Stimulated activated CD4-positive, alpha-beta T cell treated with anti-CD3 and anti-CD28 coated beads, Interleukin-2, amount 100 ng/mL, for 4 hours (primary cell): Measurements from ENCODE around the gene PCDHGB3.
"Not testable (repeated sequence)": the region's sequence is repeated elsewhere in the genome, so short reads cannot be mapped to it uniquely, and the experiment has no call there.

Experiments used
- DNase-seq: peaks from one replicate; pipeline ENCODE4 v3.0.0-alpha.2; 2020; ENCODE audit warnings: low read depth

PCDHGB3 gene

DNA sequence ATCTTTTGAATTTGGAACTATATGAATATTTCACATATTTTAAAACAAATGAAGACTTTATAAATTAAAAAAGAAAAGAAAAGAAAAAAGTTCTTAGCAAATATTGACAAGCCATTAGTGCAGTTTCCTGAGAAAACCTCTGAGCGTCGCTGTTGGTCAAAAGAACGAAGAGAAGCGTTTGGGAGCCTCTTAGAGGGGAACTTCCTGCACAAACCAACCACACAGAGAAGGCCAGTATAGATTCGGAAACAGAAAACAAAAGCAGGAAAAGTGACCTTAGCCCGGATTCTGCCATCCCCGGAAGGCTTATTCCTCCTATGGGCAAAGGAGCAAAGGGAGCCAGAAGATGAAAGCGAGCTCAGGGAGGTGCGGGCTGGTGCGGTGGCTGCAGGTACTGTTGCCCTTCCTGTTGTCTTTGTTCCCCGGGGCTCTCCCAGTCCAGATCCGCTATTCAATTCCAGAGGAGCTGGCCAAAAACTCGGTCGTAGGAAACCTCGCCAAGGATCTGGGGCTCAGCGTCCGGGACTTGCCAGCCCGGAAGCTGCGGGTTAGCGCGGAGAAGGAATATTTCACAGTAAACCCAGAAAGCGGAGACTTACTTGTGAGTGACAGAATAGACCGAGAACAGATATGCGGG is 10.1 kb upstream of the PCDHGB3 start, which contains the start of gene PCDHGB2:
TSS of gene PCDHGB2 (plus strand) at position 205 of the 637 bp plus-strand sequence. CDS start at position 347, 142 bp downstream.
- DNase-seq: no peak

DNA sequence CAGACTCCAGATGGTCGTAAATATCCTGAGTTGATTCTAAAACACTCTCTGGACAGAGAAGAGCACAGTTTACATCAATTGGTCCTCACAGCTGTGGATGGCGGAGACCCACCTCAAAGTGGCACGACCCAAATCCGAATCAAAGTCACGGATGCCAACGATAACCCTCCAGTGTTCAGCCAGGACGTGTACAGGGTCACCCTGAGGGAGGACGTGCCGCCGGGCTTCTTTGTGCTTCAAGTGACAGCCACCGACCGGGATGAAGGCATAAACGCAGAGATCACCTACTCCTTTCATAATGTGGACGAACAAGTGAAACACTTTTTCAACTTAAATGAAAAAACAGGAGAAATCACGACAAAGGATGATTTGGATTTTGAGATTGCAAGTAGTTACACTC is 9.4 kb upstream of the PCDHGB3 start:
- DNase-seq: no peak

DNA sequence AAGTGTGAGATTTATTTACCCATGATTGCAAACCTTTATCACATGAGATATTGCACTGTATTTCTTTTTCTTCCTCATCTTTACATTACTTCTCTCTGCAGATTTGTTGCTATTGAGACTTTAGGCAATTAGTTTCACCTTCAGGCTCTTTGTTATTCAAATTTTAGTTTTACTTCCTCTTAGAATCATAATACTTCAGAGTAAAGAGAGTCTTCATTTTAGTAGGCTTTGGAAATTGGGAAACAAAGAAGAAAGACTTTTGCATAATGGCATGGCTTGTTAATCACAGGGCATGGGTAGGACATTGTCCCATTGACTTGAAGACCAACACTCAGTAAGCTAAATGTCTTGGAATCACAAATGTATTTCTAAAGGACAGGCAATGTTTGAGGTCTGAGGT is 7.3 kb upstream of the PCDHGB3 start:
- no peak for DNase-seq

DNA sequence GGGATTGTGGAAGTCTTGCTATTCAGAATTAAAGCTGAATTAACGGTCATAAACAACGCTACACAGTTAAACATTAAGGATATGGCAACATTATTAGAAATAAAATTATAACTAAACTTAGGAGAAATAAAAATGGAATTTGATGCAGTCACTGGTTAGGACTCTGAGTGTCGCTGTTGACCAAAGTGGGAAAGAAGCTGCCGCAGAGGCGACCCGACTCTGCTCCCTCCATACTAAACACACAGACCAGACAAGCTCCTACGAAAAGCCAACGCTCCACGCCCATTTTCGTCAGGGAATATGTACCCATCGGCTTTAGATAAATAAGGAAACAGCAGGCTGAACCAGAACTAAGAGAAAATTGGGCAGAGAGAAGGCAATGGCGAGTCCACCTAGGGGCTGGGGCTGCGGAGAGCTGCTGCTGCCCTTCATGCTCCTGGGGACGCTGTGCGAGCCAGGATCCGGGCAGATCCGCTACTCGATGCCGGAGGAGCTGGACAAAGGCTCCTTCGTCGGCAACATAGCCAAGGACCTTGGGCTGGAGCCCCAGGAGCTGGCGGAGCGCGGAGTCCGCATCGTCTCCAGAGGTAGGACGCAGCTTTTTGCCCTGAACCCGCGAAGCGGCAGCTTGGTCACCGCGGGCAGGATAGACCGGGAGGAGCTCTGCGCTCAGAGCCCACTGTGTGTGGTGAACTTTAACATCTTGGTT is 5.9 kb upstream of the PCDHGB3 start, which contains the start of gene PCDHGA5:
TSS of gene PCDHGA5 (plus strand) at position 211 of the 709 bp plus-strand sequence. CDS start at position 380, 169 bp downstream.
- DNase-seq: no peak

- DNase-seq: no peak
These were observed 3.8 kb upstream of the PCDHGB3 start for GRCh38 chr5:141366016-141366896.

GRCh38 chr5:141371572-141372475 is 1.8 kb downstream of the PCDHGB3 start:
- DNase-seq: no peak

GRCh38 chr5:141373673-141374317 is 3.8 kb downstream of the PCDHGB3 start, which contains the start of gene PCDHGA6:
TSS of gene PCDHGA6 (plus strand) at chr5:141373891. CDS start at chr5:141374084, 193 bp downstream.
- no peak for DNase-seq

- DNase-seq: no peak
These were observed 4.6 kb downstream of the PCDHGB3 start for GRCh38 chr5:141374627-141375026.

- not testable (repeated sequence) for DNase-seq
These were observed 5.6 kb downstream of the PCDHGB3 start for GRCh38 chr5:141375444-141376155.

DNA sequence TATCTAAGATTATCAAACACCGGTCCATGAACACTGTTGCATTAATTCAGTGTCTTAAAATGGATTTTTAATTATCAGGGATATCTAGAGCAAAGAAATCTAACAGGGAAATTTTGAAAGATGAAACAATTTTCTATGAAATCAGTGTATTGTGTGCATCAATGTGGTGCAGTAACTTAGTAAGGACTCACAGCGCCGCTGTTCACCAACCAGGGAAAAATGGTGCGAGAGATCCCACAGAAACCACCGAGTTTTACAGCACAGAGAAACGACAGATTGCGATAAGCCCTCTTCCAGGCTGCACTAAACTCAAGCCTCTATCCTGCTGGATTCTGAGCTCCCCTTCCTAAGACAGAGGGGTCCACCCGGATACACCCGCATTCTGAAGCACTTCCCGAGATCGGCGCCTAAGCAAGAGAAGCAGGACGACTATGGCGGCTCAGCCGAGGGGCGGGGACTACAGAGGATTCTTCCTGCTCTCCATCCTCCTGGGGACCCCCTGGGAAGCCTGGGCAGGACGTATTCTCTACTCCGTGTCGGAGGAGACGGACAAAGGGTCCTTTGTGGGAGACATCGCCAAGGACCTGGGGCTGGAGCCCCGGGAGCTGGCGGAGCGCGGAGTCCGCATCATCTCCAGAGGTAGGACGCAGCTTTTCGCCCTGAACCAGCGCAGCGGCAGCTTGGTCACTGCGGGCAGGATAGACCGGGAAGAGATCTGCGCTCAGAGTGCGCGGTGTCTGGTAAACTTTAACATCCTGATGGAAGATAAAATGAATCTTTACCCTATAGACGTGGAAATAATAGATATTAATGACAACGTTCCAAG is 12.6 kb downstream of the PCDHGB3 start, which contains the start of gene PCDHGA7:
TSS of gene PCDHGA7 (plus strand) at position 274 of the 826 bp plus-strand sequence. CDS start at position 432, 158 bp downstream.
- no peak for DNase-seq

- no peak for DNase-seq
These were observed 13.3 kb downstream of the PCDHGB3 start for GRCh38 chr5:141383345-141383744.

DNA sequence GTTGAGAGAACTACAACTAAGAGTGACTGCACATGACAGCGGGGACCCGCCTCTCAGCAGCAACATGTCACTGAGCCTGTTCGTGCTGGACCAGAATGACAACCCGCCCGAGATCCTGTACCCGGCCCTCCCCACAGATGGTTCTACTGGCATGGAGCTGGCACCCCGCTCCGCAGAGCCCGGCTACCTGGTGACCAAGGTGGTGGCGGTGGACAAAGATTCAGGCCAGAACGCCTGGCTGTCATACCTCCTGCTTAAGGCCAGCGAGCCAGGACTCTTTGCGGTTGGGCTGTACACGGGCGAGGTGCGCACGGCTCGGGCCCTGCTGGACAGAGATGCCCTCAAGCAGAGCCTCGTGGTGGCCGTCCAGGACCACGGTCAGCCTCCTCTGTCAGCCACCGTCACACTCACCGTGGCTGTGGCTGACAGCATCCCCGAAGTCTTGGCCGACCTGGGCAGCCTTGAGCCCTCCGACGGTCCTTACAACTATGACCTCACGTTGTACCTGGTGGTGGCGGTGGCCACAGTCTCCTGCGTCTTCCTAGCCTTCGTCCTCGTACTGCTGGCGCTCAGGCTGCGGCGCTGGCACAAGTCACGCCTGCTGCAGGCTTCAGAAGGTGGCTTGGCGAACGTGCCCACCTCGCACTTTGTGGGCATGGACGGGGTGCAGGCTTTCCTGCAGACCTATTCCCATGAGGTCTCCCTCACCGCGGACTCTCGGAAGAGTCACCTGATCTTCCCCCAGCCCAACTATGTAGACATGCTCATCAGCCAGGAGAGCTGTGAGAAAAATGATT is 14.6 kb downstream of the PCDHGB3 start:
- DNase-seq: no peak

GRCh38 chr5:141387557-141388311 is 17.7 kb downstream of the PCDHGB3 start, which contains the start of gene PCDHGB4:
TSS of gene PCDHGB4 (plus strand) at chr5:141387698. CDS start at chr5:141387885, 187 bp downstream.
- not testable (repeated sequence) for DNase-seq

DNA sequence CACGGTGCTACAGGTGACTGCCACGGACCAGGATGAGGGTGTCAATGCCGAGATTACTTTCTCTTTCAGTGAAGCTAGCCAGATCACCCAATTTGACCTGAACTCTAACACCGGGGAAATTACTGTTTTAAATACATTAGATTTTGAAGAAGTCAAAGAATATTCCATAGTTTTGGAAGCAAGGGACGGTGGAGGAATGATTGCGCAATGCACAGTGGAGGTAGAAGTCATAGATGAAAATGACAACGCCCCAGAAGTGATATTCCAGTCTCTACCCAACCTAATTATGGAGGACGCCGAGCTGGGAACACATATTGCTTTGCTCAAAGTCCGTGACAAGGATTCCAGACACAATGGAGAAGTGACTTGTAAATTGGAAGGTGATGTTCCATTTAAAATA is 18.6 kb downstream of the PCDHGB3 start:
- no peak for DNase-seq

- DNase-seq: no peak
These were observed 19.4 kb downstream of the PCDHGB3 start for GRCh38 chr5:141389153-141390042.
